Stimulated activated CD4-positive, alpha-beta T cell treated with anti-CD3 and anti-CD28 coated beads, Interleukin-2, amount 100 ng/mL, for 48 hours (primary cell): ENCODE measurements around the gene TASP1.
"Not testable (repeated sequence)": the region's sequence is repeated elsewhere in the genome, so short reads cannot be mapped to it uniquely, and the experiment has no call there.

ENCODE experiments used
- DNase-seq, 2 donors: peaks; one replicate each; pipeline ENCODE4 v3.0.0-alpha.2; 2020

TASP1 gene, protein sequence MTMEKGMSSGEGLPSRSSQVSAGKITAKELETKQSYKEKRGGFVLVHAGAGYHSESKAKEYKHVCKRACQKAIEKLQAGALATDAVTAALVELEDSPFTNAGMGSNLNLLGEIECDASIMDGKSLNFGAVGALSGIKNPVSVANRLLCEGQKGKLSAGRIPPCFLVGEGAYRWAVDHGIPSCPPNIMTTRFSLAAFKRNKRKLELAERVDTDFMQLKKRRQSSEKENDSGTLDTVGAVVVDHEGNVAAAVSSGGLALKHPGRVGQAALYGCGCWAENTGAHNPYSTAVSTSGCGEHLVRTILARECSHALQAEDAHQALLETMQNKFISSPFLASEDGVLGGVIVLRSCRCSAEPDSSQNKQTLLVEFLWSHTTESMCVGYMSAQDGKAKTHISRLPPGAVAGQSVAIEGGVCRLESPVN

DNA sequence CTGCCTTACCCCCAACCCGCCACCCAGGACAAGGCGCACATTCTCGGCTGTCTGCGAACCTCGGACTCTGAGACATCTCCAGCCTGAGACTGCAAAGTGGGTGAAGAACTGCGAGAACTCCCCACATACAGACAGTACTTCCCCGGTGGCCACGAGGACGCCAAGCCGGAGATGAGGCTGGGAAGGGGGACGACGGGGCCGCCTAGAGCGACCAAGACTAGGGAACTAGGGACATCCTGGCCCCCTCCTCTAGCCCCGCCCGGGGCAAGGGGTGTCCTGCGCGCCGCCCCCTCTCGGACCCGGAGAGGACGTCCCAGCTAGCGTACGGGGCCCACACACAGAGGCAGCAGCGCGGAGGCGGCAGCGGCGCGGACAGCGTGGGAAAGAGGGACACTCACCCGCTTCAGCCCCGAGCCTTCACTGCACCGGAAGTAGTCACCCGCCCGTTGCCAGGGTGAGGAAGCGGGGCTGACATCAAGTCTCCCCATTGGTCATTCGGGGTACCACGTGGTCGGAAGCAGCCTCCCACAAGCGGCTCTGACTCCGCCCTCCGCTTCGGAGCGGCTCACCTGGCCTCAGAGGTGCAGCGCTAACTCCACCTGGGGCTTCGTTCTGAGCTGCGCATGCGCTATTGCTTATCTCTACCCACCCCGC lies at the start of gene TASP1:
TASP1 (minus strand) TSS at position 437 of the 654 bp plus-strand sequence. CDS start 8,854 bp downstream, outside the sequence.
- peak; percentile 91 to 92 for DNase-seq

DNA sequence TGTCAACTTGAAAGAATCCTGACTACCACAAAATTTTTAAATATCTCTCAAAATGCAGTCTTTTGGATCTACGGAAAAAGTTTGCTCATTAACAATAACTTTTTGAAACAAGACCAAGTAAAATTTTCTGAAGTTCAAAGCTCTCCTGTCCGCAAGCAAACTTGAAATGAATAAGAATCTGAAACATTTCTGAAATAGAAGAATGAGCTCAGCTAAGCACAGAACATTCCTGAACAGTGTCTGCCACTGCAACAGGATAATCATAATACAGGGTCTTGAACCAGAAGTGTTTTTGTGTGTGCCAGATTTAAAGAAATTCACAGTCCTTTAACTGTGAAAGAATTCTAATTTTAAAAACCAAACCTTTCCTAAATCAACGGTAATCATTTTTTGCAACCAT lies 49.1 kb upstream of the TASP1 start:
- DNase-seq = no peak

DNA sequence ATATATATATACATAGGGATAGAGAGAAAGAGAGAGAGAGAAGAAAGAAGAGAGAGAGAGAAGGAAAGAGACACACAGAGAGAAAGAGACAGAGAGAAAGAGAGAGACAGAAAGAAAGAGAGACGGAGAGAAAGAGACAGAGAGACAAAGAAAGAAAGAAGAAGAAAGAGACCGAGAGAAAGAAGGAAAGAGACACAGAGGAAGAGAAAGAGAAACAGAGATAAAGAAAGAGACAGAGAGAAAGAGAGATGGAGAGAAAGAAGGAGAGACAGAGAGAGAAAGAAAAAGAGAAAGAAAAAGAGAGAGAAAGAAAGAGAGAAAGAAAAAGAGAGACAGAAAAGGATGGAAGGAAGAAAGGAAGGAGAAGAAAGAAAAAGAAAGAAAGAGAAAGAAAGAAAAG lies 46.9 kb upstream of the TASP1 start:
- DNase-seq = no peak

DNA sequence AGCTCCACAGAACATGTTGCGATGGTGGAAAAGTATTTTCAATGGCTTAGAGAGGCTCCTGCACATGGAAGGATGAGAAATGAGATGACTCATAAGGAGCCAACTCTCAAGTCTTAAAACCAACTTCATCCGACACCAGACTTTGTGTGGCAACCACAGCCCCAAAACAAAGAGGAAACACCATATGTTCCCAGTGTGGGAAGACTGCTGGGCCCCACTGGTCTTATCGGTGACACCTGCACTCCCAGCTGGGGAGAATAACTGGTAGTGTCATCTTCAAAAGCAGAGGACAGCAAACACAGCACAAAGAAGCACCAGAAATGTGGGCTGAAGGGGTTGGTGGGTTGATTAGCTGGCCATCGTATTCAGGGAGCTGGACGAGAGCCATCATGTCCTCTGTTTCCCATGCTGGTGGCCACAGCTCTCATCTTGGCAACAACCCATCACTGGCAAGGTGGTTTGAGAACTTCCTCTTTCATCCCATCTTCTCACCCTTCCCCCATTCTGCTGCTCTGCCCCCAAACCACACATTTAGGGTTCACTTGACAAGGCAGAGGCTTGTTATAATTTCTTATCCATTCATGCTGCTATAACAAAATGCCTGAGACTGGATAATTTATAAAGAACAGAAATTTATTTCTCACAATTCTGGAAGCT lies 46.0 kb upstream of the TASP1 start:
- DNase-seq = no peak

DNA sequence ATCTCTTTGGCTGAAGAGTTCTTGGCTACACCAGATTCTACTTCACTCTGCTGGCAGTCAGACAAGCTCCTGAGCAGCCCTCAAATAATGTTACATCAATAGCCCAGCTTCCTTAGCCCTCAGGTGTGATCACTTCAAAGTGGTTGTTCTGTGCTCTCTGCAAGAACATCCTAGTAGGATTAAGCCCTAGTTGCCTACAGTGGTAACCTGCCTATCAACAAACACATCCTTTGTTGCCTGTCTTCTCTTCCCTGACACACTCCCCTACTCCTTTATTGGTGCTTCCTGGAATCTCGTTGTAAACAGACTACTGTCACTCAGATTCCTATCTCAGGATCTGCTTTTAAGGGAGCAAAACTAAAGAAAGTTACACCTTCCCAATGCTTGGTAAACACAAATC lies 45.1 kb upstream of the TASP1 start:
- no peak for DNase-seq

DNA sequence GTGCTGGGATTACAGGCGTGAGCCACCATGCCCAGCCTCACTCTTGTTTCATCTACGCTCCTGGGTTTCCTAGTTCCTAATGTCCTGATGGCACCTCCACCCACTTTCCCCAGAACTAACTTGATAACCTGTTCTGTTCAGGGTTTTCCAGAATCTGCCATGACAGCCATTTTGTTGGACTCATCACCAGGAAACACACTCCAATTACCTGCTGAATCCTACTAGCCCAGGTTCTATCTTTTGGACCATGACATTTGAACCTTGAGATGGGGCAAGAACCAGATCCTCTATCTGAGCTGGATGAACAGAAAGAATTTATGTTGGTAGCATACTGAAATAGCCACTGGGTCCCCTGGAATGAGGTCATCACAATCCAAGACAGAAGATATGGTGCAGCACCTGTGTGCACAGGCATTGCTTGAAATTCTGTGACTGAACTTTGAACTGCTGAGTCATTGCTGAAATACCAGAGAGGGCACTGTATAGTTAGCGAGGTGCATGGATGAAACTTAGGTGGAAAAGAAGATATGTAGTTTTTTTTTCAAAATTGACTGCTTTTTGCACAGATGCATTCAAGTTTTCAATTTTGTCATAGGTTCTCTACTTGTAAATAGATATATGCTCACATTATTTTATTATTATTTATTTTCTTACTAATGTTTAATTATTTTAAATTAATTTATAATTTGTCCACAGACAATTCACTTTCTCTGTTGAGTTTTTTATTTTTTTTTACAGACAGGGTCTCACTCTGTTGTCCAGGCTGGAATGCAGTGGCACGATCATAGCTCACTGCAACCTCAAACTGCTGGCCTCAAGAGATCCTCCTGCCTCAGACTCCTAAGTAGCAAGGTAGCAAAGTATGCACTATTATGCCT lies 42.8 kb upstream of the TASP1 start:
- no peak for DNase-seq

DNA sequence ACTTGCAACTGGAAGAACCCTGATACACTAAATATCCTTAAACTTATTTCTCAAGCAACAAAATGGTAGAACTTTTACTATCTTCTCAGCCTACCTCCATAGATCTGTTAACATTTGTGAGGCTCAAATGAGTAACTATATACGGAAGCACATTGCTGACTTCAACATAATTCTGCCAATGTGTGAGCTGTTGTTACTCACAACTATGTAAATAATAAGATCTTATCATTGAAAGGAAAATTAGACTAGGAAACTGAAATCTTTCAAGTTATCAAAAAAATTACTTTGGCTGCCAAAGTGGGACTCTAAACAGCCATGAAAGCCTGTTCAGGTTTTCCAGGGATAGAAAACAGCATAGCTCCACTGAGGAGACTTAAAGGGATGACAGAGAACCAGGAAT lies 40.2 kb upstream of the TASP1 start:
- no peak for DNase-seq

DNA sequence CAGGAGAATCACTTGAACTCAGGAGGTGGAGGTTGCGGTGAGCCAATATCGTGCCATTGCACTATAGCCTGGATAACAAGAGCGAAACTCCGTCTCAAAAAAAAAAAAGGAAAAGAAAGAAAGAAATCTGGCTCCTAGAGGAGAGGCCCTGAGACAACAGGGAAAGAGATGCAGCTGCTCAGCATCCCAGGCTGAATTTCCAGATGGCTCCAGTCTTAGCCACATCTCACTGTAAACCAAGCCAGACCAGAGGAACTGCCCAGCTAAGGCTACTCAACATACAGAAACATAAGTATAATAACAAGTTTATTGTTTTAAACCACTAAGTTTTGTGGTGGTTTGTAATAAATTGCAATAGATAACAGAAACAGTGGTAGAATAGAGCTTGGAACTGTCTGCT lies 38.5 kb upstream of the TASP1 start:
- DNase-seq = no peak

DNA sequence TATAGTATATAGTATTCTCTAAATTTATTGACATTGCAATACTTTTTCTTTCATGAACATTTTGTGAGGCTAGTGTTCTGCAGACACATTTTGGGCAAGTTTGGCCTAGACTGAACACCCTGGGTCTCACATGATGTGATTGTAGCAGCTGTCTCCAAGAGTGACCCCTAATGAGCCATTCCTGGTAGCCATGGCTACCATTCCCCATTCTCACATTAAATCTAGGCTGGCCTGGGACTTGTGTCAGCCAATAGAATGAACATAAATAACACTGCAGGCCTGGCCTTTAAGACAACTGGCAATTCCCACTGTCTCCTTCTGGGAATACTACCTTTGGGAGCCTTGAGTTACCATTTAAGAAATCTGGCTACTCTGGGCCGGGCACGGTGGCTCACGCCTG lies 38.0 kb upstream of the TASP1 start:
- DNase-seq = no peak

DNA sequence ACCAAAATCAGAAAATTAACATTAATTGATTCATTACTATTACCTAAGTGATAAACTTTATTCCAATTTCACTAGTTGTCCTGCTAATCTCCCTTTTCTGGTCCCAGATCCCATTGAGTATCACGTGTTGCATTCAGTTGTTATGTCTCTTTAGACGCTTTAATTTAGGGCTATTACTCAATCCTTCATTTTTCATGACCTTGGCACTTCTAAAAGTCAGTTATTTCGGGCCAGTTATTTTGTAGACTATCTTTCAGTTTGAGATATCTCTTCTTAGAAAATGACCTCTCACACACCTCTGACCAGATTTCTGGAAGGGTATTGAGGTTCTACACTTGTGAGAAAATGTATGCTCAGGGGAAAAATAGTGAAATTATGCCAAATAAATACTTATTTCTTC lies 34.0 kb upstream of the TASP1 start:
- DNase-seq = no peak

DNA sequence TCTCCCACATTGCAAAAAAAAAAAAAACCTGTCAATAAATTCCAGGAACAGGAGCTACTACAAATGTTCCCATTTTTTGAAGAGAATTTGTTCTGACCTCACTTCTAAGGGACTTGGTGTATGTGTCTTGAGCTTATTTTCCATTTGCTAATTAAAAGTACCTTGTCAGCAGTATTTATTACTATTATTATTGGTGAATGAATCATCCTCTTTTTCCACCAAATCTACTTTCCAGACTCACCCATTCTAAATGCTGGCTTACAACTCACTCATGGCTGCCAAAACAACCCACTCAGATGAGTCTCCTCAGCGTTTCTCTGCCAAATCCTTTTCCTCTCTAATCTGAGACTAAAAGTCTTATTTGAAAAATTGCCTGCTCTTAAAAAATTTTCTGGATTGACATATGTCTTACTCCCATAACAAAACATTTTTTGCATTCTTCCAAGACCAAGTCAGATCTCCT lies 33.2 kb upstream of the TASP1 start:
- no peak for DNase-seq

DNA sequence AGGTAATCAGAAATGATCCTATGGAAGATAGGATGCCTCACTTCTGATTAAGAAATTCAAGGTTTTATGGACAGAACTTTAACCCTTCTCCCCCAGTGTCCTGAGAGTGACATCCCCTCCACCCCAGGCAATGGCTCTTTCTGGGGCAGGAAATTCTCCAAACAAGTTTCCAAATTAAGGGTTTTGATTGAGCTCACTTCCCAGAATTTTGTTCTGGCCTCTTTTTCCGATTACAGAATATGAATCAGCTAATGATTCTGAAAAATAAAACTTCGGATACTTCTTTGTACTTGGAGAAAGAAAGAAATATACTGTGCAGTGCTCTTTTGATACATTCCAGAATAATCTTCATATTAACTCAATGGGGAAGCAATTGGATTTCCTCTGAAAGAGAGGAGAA lies 32.8 kb upstream of the TASP1 start:
- no peak for DNase-seq

DNA sequence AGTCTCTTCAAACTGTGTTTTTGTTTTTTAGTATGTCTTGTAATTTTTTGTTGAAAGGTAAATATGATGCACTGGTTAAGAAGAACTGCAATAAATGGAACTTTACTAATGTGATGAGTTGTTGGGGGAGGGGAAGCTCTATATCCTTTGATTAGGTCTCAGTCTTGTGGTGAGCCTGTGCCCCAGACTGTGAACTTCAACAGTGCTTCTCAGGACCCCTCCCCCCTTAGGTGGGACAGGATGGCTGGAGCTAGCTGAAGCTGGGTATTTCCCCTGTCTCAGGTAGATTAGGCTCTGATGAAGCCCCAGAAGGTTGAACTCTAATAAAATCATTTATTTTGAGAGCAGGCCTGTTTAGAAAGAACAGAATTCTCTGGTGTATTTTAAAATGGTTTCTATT lies 31.4 kb upstream of the TASP1 start:
- DNase-seq = no peak

DNA sequence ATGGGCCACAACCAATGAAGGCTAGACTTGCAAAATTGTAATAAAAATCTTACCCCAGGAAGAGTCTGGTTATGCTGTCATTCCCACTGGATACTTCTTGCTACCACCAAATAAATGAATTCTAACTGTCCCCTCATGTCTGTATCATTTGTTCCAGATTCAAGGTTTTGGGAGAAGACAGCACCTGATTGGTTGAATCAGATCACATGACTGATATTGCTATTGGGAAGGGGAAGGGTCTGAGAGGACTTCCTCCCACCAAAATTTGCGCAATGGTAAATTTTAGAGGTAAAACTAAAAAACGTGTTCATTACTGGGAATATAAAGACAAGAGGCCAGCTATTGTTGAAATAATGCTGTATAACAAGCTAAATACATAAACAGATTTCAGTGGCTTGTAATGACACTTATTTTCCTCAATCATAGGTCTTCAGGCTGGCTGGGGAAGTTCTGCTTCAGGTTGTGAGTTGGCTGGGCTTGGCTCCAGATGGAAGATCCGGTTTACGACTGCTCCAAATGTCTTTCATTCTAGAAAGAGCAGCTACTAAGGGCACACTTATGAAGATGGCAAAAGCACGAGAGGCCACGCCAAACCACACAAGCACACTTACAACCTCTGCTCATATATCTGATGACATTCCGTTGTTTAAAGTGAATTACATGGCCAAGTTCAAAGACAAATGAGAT lies 27.1 kb upstream of the TASP1 start:
- DNase-seq = no peak

DNA sequence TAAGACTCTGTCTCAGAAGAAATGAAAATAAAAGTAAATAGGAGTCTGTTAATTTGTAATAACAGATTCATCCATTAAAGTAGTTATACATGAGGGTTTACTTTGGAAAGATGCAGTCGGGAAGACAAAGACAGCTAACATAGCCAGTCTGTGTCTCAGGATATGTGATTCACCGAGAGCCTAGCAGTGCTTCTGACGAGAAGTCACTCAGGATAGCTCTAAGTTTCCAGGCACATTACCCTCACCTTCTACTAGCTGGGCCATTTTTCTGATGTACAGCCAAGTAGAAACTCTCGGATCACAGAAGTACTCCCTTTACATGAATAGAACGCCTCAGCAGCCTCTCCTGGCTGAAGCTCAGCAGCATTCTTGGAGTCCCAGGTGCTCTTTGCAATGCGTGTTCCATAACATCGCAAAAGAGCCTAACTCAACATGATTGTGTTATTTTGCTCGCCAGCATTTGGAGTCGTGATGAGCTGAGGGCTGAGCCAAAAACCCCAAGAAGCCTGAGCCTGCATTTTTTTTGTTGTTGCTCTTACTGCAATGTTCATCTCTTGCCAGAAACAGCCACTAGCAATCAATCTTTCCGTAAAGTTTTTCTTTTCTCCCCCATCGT lies 22.4 kb upstream of the TASP1 start:
- DNase-seq = no peak

DNA sequence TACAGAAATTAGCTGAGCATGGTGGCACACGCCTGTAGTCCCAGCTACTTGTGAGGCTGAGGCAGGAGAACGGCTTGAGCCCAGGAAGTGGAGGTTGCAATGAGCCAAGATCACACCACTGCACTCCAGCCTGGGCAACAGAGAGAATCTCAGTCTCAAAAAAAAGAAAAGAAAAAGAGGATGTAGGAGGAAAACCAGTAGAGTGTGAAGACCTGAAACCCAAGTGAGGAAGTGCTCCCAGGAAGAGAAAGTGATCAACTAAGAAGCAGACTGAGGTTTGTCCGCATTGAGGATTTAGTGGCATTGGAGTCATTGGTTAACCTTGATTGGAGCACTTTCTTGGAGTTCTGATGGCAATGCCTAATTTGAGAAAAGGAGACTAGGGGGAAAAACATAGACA lies 20.6 kb upstream of the TASP1 start:
- no peak for DNase-seq

DNA sequence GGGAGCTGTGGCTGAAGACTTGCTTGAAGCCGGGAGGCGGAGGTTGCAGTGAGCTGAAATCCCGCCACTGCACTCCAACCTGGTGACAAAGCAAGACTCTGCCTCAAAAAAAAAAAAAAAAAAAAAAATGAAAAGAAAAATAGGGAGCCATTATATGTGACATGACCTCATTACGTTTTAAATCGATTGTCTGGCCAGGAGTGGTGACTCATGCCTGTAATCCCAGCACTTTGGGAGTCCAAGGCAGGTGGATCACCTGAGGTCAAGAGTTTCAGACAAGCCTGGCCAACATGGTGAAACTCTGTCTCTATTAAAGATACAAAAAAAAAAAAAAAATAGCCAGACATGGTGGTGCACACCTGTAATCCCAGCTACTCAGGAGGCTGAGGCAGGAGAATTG lies 19.3 kb upstream of the TASP1 start:
- DNase-seq = not testable (repeated sequence)

DNA sequence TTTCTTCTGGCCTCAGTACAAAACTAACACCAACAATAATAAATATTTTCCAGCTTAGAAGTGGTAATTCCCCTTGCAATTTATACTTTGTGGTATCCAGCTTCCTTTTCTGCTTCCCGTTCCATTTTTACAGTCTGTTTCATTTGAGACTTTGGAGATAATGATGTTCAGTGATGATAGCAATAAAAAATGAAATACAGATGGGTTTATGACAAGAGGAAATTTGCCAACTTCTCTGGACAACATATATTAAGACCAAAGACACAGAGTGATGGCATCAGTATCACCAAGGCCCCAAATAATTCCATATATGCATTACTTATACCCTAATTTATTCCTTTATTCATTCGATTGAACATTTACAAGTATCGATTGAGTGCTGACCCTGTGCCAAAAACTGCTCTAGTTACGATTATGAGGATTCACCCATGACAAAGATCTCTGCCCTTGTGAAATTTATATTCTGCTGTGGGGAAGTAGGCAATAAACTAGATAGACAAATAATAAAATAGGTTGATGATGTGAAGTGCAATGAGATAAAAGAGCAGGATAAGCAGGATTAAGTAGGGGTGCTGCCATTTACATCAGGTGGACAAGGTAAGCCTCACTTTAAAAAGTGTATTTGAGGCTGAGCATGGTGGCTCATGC lies 18.1 kb upstream of the TASP1 start:
- no peak for DNase-seq

DNA sequence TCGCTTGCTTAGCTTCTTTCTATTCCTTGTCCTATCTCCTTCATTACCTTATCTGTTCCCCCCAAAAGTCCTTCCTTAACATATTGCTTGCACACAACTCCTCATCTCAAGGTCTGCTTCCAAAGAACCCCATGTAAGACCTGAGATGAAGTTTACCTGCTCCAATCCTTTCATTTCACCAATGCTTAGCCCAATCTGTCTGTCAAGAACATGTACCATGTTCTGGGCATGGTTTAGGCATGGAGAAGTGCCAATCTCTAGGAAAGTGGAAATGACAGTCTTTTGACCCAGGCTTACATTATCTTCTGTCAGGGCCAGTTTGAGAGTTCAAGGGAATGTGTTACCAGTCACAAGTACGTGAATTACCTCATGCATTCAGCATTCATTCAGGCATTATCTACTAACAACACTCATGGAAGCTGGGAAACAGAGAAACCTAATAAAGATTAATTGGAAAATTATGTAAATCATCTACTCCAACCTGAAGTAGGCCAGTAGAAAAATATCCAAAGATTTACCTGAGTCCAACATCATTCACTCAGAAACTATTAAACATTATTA lies 15.8 kb upstream of the TASP1 start:
- no peak for DNase-seq

DNA sequence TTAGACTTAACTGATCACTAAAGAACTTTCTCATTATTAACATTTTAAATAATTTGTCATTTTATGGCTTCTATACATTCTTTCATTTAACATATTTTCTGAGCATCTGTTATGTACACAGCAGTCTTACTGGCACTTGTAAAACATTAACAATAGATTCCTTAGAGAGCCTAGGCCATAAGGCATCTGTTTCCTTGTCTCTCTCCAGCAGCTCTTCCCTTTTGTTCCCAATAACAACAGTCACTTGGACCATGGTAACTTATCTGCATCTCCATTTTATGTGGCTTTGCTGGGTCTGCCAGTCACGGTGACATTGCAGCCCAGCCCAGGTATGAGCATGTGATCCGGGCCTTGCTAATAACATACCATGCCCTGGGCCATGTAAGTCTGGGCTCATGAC lies 11.7 kb upstream of the TASP1 start:
- DNase-seq = no peak
